HL-60 (cell line): Measurements from ENCODE around the gene SSH2.

Experiments used
- CTCF ChIP-seq: IDR thresholded peaks from one replicate; pipeline ENCODE4 v1.5.1; 2011; ENCODE audit warnings: low read length, control low read depth, inconsistent platforms; ENCODE audit not compliant: insufficient read depth
- POLR2AphosphoS5 ChIP-seq: IDR thresholded peaks from 2 replicates; pipeline ENCODE4 v1.6.1; 2012; ENCODE audit warnings: low read depth
- REST ChIP-seq: IDR thresholded peaks from 2 replicates; pipeline ENCODE4 v1.6.1; 2012; ENCODE audit warnings: low read depth; ENCODE audit not compliant: insufficient replicate concordance

- TF ChIP-seq POLR2AphosphoS5 (no peak), CTCF (no peak), REST (no peak)
These were observed 224.6 kb downstream of the SSH2 start for GRCh38 chr17:29705386-29705785.
